Epithelial cell of prostate (primary cell): ENCODE measurements around the gene RNF114.
"Not testable (repeated sequence)": the region's sequence is repeated elsewhere in the genome, so short reads cannot be mapped to it uniquely, and the experiment has no call there.

Source experiments
- DNase-seq: peaks from one replicate; pipeline ENCODE4 v3.0.0-alpha.2; 2011; ENCODE audit warnings: low read depth, low spot score
- H3K27ac ChIP-seq: fragments of 450-650 bp; 2 replicates; pipeline ENCODE4 v1.5.1; 2017; ENCODE audit warnings: mild to moderate bottlenecking

The RNF114 gene

GRCh38 chr20:49924247-49924646, 11.9 kb upstream of the RNF114 start:
- no peak for DNase-seq
- H3K27ac ChIP-seq: no peak overlapping the region

- H3K27ac ChIP-seq: no peak overlapping the region
- DNase-seq: no peak
Measured at GRCh38 chr20:49925901-49926454, 10.2 kb upstream of the RNF114 start.

GRCh38 chr20:49928411-49929141, 7.6 kb upstream of the RNF114 start:
- peak overlapping the region; percentile 21 for H3K27ac ChIP-seq
- no peak for DNase-seq

- DNase-seq: no peak
- H3K27ac ChIP-seq: no peak overlapping the region
Measured at GRCh38 chr20:49929142-49929494, 7.1 kb upstream of the RNF114 start.

GRCh38 chr20:49935746-49936152, 448 bp upstream of the RNF114 start:
- no peak overlapping the region for H3K27ac ChIP-seq
- no peak for DNase-seq

GRCh38 chr20:49937027-49937929, 1.1 kb downstream of the RNF114 start:
- H3K27ac ChIP-seq: peak overlapping the region; percentile 56
- no peak for DNase-seq

- DNase-seq: no peak
- peak overlapping the region; percentile 56 for H3K27ac ChIP-seq
Measured at GRCh38 chr20:49938173-49939163, 2.3 kb downstream of the RNF114 start.

GRCh38 chr20:49941456-49941855, 5.3 kb downstream of the RNF114 start:
- H3K27ac ChIP-seq: no peak overlapping the region
- no peak for DNase-seq

GRCh38 chr20:49942303-49942702, 6.1 kb downstream of the RNF114 start:
- no peak for DNase-seq

GRCh38 chr20:49942942-49943341, 6.7 kb downstream of the RNF114 start:
- no peak for DNase-seq
- H3K27ac ChIP-seq: no peak overlapping the region

More at GRCh38 chr20:49942303-49942702, 6.1 kb downstream of the RNF114 start:
- no peak overlapping the region for H3K27ac ChIP-seq

GRCh38 chr20:49945306-49945700, 9.1 kb downstream of the RNF114 start:
- no peak overlapping the region for H3K27ac ChIP-seq
- no peak for DNase-seq

- no peak for DNase-seq
- no peak overlapping the region for H3K27ac ChIP-seq
Measured at GRCh38 chr20:49945701-49946477, 9.7 kb downstream of the RNF114 start.

GRCh38 chr20:49948178-49948577, 12.0 kb downstream of the RNF114 start:
- H3K27ac ChIP-seq: no peak overlapping the region
- DNase-seq: no peak

- no peak overlapping the region for H3K27ac ChIP-seq
Measured at GRCh38 chr20:49948809-49949507, 12.8 kb downstream of the RNF114 start.

GRCh38 chr20:49951151-49951550, 15.0 kb downstream of the RNF114 start:
- H3K27ac ChIP-seq: peak overlapping the region; percentile 68
- no peak for DNase-seq

More at GRCh38 chr20:49948809-49949507, 12.8 kb downstream of the RNF114 start:
- DNase-seq: no peak

- no peak overlapping the region for H3K27ac ChIP-seq
- no peak for DNase-seq
Measured at GRCh38 chr20:49955167-49955566, 19.0 kb downstream of the RNF114 start.

- not testable (repeated sequence) for DNase-seq, H3K27ac ChIP-seq
Measured at GRCh38 chr20:49955830-49956396, 19.7 kb downstream of the RNF114 start.

- no peak for DNase-seq
- no peak overlapping the region for H3K27ac ChIP-seq
Measured at GRCh38 chr20:49956689-49957088, 20.5 kb downstream of the RNF114 start.
